LNCaP clone FGC (cell line): ENCODE measurements around the gene MAP2K6.

ENCODE experiments used
- DNase-seq: peaks from one replicate; pipeline ENCODE4 v3.0.0-alpha.2; 2011; ENCODE audit warnings: low read depth
- H3K4me3 ChIP-seq: 2 replicates; pipeline ENCODE4 v1.5.1; 2011; ENCODE audit warnings: mild to moderate bottlenecking, low read depth, low read length, control low read depth
- TF ChIP-seq, protein P1 (sequence below): IDR thresholded peaks from 2 replicates; pipeline ENCODE4 v1.5.1; 2012; ENCODE audit warnings: mild to moderate bottlenecking; ENCODE audit not compliant: control insufficient read depth, insufficient read depth; ENCODE audit errors: extremely low read depth

Gene MAP2K6

DNA sequence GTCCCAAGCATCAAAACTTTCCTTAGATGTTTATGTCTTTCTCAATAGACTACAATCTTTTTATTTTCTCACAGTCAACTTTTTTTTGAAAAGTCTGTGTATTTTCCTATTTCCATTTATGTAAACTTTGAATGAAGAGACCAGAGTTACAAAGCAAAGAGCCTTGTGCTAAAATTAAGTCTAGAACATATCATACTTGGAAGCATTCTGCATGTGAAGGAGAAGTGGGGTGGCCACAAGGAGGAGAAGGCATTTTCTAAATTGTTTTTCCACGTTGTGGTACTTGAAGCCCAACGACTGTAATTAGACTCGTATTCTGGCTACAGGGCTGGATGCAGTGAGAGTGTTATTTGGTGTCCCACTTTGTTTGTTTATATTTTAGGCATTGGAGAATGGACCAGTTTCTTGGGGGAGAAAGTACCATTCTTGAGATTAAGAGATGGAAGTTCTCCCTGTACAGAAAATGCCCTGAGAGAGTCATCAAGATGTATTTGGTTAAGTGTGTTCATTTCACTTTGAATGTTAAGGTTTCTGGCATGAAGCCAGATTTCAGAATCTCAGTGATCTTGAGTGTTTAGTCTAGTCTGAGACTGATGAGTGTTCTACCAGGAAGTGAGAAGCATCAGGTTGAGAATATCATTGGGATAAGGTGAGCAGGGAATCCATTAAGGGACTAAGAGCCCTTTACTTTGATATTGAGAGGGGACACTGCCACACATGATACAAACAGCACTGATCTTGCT, 71.6 kb downstream of the MAP2K6 start:
- no peak overlapping the region for H3K4me3 ChIP-seq
- TF ChIP-seq, protein P1, sequence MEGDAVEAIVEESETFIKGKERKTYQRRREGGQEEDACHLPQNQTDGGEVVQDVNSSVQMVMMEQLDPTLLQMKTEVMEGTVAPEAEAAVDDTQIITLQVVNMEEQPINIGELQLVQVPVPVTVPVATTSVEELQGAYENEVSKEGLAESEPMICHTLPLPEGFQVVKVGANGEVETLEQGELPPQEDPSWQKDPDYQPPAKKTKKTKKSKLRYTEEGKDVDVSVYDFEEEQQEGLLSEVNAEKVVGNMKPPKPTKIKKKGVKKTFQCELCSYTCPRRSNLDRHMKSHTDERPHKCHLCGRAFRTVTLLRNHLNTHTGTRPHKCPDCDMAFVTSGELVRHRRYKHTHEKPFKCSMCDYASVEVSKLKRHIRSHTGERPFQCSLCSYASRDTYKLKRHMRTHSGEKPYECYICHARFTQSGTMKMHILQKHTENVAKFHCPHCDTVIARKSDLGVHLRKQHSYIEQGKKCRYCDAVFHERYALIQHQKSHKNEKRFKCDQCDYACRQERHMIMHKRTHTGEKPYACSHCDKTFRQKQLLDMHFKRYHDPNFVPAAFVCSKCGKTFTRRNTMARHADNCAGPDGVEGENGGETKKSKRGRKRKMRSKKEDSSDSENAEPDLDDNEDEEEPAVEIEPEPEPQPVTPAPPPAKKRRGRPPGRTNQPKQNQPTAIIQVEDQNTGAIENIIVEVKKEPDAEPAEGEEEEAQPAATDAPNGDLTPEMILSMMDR, result no peak
- no peak for DNase-seq

DNA sequence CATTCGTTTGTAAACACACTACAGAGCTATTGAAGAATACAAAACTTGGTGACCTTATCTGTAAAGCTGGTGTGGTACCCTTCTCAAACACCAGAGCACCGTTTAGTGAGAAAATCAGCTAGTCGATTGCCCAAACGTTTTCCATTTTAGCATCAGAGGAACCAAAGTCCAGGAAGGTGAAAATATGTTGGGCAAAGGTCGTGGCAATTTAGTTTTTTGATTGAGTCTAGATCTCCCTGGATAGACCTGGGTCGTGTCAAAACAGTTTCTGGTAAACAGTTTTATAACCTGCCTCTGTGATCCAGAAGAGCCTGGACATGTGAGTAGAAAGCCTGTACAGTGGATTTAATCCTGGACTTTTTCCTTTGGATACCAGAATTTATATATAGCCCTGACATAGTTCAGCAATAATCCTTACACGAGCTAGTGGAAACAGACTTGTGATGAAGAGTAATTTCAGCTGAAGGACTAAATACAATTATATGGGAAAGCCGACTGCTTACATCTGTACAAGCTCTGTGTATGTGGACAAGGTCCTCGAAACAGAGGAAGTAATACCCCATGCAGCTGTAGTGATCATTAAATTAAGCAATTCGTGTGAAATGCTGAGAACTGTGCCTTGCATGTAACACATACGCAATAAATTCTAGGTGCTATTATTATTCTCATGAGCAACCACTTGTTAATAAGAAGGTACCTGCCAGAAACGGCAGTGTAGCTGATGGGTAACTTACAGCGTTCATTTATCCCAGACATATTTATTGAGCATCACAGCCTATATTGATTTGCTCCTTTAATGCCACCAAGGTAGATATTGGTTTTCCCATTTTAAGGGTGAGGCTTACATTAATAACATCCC, 72.5 kb downstream of the MAP2K6 start:
- no peak for DNase-seq
- TF ChIP-seq, protein P1, result no peak

DNA sequence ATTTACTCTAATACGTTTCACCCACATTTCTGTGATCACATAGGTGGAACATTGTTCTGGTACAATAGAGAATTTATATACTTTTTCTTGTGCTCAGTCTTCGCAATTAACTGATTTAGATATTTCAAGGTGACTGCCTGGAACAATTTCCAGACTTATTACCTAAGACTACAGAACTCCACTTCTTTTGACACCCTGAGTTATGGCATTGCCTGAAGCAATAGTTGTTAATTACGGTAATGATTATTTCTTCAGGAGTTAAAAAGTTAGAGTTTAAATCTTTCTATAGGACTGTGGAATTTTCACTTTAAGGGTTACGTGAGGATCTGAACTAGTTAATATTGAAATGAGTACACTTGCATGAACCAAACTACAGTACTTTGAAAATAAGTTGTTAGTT, 74.8 kb downstream of the MAP2K6 start:
- no peak for DNase-seq
- TF ChIP-seq, protein P1, result no peak
- no peak overlapping the region for H3K4me3 ChIP-seq

More for the DNA sequence above, 72.5 kb downstream of the MAP2K6 start:
- H3K4me3 ChIP-seq, result no peak overlapping the region

DNA sequence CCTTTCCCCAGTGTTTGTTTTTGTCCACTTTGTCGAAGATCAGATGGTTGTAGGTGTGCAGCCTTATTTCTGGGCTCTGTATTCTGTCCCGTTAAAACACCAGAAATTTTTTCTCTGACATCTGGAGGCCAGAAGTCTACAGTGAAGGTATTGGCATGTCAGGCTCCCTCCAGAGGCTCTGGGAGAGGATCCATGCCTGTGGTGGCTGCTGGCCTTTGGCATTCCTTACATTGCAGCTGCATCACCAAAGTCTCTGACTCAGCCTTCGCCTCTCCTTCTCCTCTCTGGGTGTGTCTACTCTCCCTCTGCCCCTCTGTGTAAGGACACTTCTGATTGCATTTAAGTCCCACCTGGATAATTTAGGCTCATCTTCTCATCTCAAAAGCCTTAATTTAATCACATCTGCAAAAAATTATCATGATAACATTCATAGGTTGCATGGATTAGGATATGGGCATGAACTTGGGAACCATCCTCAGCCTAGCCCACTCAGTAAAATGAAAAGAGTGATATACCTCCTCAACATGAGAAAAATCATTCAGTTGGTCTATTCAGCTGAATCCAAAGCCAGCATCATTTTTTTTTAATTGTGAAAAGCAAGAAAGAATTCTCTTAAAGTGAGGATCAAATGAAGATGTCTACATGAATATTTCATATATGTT, 78.0 kb downstream of the MAP2K6 start:
- TF ChIP-seq, protein P1, result no peak
- no peak overlapping the region for H3K4me3 ChIP-seq
- no peak for DNase-seq

DNA sequence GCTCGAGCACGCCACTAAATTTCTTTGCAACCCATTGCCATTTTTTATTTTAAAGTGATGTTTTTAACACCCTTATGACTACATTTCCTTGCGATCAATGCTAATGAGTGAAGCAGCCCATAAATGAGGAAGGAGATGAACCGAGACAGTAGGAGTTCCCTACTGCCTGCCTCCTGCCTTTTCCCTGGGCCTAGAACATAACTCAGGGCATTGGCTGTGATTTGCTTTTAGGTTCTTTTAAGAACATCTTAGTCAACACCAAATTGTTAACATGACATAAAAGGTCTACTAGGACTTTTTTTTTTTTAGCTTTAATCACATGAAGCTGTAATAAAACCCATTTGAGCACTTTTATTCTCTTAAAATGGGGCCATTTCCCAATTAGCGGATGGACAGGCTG, 81.3 kb downstream of the MAP2K6 start:
- TF ChIP-seq, protein P1, result no peak
- no peak for DNase-seq

DNA sequence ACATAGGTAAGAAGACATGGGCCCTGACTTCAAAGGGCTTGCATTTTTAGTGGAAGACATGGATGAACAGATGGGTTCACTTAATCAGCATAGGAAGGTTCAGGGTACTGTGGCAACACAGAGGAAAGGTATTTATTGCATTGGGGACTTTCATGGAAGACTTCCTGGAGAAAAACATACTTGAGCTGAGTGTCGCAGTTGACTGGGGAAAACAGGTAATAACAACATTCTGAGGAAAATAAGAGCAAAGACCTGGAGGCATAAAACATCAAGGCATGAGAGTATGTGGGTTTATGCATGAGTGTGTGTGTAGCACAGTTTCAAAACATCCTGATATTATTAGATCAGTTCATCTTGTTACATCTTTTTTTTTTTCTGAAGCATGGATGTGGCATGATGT, 82.7 kb downstream of the MAP2K6 start:
- TF ChIP-seq, protein P1, result no peak
- no peak overlapping the region for H3K4me3 ChIP-seq
- DNase-seq, result no peak

More for the DNA sequence above, 81.3 kb downstream of the MAP2K6 start:
- H3K4me3 ChIP-seq, result no peak overlapping the region
